Natural killer cell treated with Interleukin-12 subunit alpha and Interleukin-12 subunit beta and Interleukin-15 and Interleukin-18, amount 100 ng/mL, for 72 hours (primary cell): ENCODE measurements around the gene XKR7. TPM values are rescaled to one million over a fixed set of nuclear protein-coding genes. Genes with fewer than 3 reads are reported as not detected.

Experiments used
- ATAC-seq, 2 donors: fragments of 150-1000 bp; cut with Tn5 transposase in 1 of 2; sonication (Bioruptor Pico), chemical (Tn5 transposase) in 1 of 2; 2 replicates each; pipeline ENCODE4 v1.10.0; 2021
- DNase-seq: peaks from one replicate; pipeline ENCODE4 v3.0.0; 2022; ENCODE audit warnings: low spot score
- H3K27ac Mint-ChIP-seq, 2 donors: 1 replicate in 1 of 2; 2 replicates in 1 of 2; pipeline ENCODE4 v1.8.0; 2022; ENCODE audit warnings: mixed read lengths in 2 of 2, mild to moderate bottlenecking in 1 of 2, moderate library complexity in 1 of 2
- H3K27me3 Mint-ChIP-seq, 2 donors: 1 replicate in 1 of 2; 2 replicates in 1 of 2; pipeline ENCODE4 v1.8.0; 2022; ENCODE audit warnings: mixed read lengths in 2 of 2
- H3K36me3 Mint-ChIP-seq: one replicate; pipeline ENCODE4 v1.8.0; 2022; ENCODE audit warnings: mixed read lengths
- H3K4me1 Mint-ChIP-seq, 2 donors: 1 replicate in 1 of 2; 2 replicates in 1 of 2; pipeline ENCODE4 v1.8.0; 2022; ENCODE audit warnings: low read depth in 2 of 2, mixed read lengths in 2 of 2, mild to moderate bottlenecking in 1 of 2
- H3K4me3 Mint-ChIP-seq: one replicate; pipeline ENCODE4 v1.8.0; 2022; ENCODE audit warnings: mixed read lengths
- H3K9me3 Mint-ChIP-seq: 2 replicates; pipeline ENCODE4 v1.8.0; 2022; ENCODE audit warnings: mixed read lengths
- total RNA-seq, 2 donors: library from RNA; stranded (reverse); gene quantifications; one replicate each; pipeline ENCODE4 v1.2.3, GENCODE V29; 2022

XKR7 gene
- total RNA-seq, 2 donors from 2014 or later: 0.05 TPM; not detected in 1

GRCh38 chr20:32036252-32036651 is 68.3 kb downstream of the XKR7 start:
- H3K27me3 Mint-ChIP-seq: peaks cover 33 to 56% of the 10 kb centered on the region in 2 donors
- DNase-seq: no peak
- H3K4me3 Mint-ChIP-seq: no peak overlapping the region

GRCh38 chr20:32036716-32037485 is 69.0 kb downstream of the XKR7 start:
- H3K9me3 Mint-ChIP-seq: no peaks in the 10 kb centered on the region
- H3K36me3 Mint-ChIP-seq: no peaks in the 10 kb centered on the region
- H3K4me3 Mint-ChIP-seq: no peak overlapping the region
- DNase-seq (no peak), ATAC-seq (no peak)
- H3K27ac Mint-ChIP-seq: no peak overlapping the region
- H3K4me1 Mint-ChIP-seq: peaks cover 0 to 3% of the 10 kb centered on the region in 2 donors
- peaks cover 37 to 62% of the 10 kb centered on the region in 2 donors for H3K27me3 Mint-ChIP-seq

More at GRCh38 chr20:32036252-32036651, 68.3 kb downstream of the XKR7 start:
- no peaks in the 10 kb centered on the region for H3K9me3 Mint-ChIP-seq
- H3K4me1 Mint-ChIP-seq: peaks cover 0 to 3% of the 10 kb centered on the region in 2 donors
- ATAC-seq: no peak
- no peaks in the 10 kb centered on the region for H3K36me3 Mint-ChIP-seq
- H3K27ac Mint-ChIP-seq: no peak overlapping the region

- ATAC-seq (no peak), DNase-seq (no peak)
- H3K9me3 Mint-ChIP-seq: no peaks in the 10 kb centered on the region
- H3K4me3 Mint-ChIP-seq: no peak overlapping the region
- H3K4me1 Mint-ChIP-seq: peaks cover 0 to 3% of the 10 kb centered on the region in 2 donors
- no peak overlapping the region for H3K27ac Mint-ChIP-seq
- peaks cover 38 to 60% of the 10 kb centered on the region in 2 donors for H3K27me3 Mint-ChIP-seq
- H3K36me3 Mint-ChIP-seq: no peaks in the 10 kb centered on the region
These were observed 70.0 kb downstream of the XKR7 start for GRCh38 chr20:32037929-32038328.

GRCh38 chr20:32040142-32040953 is 72.4 kb downstream of the XKR7 start:
- DNase-seq: no peak
- H3K36me3 Mint-ChIP-seq: no peaks in the 10 kb centered on the region
- no peaks in the 10 kb centered on the region for H3K9me3 Mint-ChIP-seq
- H3K4me3 Mint-ChIP-seq: no peak overlapping the region
- no peak overlapping the region for H3K27ac Mint-ChIP-seq
- H3K4me1 Mint-ChIP-seq: no peaks in the 10 kb centered on the region
- H3K27me3 Mint-ChIP-seq: peaks cover 40 to 58% of the 10 kb centered on the region in 2 donors
- peak; percentile 28 to 50 for ATAC-seq

- no peaks in the 10 kb centered on the region for H3K9me3 Mint-ChIP-seq
- H3K36me3 Mint-ChIP-seq: no peaks in the 10 kb centered on the region
- no peak overlapping the region for H3K4me3 Mint-ChIP-seq
- DNase-seq (no peak), ATAC-seq (no peak)
- H3K4me1 Mint-ChIP-seq: peaks cover 4% of the 10 kb centered on the region in 2 donors
- H3K27me3 Mint-ChIP-seq: peaks cover 46 to 64% of the 10 kb centered on the region in 2 donors
- H3K27ac Mint-ChIP-seq: no peak overlapping the region
These were observed 78.0 kb downstream of the XKR7 start for GRCh38 chr20:32045999-32046398.

GRCh38 chr20:32050324-32050841 is 82.4 kb downstream of the XKR7 start:
- H3K36me3 Mint-ChIP-seq: no peaks in the 10 kb centered on the region
- no peak overlapping the region for H3K27ac Mint-ChIP-seq
- no peak overlapping the region for H3K4me3 Mint-ChIP-seq
- H3K27me3 Mint-ChIP-seq: peaks cover 44 to 59% of the 10 kb centered on the region in 2 donors
- ATAC-seq: no peak
- DNase-seq: no peak
- H3K9me3 Mint-ChIP-seq: no peaks in the 10 kb centered on the region
- peaks cover 15 to 17% of the 10 kb centered on the region in 2 donors for H3K4me1 Mint-ChIP-seq

- Mint-ChIP-seq H3K4me3 (peak overlapping the region; percentile 68), H3K4me1 (peaks cover 15 to 17% of the 10 kb centered on the region in 2 donors), H3K9me3 (no peaks in the 10 kb centered on the region), H3K36me3 (no peaks in the 10 kb centered on the region), H3K27ac (peak overlapping the region in 1 of 2 donors; percentile 51), H3K27me3 (peaks cover 41 to 53% of the 10 kb centered on the region in 2 donors)
- DNase-seq: no peak
- ATAC-seq: no peak
These were observed 83.1 kb downstream of the XKR7 start for GRCh38 chr20:32050851-32051556.

- DNase-seq: no peak
- H3K9me3 Mint-ChIP-seq: no peaks in the 10 kb centered on the region
- H3K4me3 Mint-ChIP-seq: peak overlapping the region; percentile 68
- H3K36me3 Mint-ChIP-seq: no peaks in the 10 kb centered on the region
- H3K27me3 Mint-ChIP-seq: peaks cover 36 to 46% of the 10 kb centered on the region in 2 donors
- H3K4me1 Mint-ChIP-seq: peaks cover 15 to 17% of the 10 kb centered on the region in 2 donors
- H3K27ac Mint-ChIP-seq: peak overlapping the region in 1 of 2 donors; percentile 51
- ATAC-seq: peak in 1 of 2 donors; percentile 15
These were observed 83.8 kb downstream of the XKR7 start for GRCh38 chr20:32051720-32052089.

GRCh38 chr20:32052090-32052777 is 84.3 kb downstream of the XKR7 start, which contains the start of gene HCK:
Gene HCK (plus strand): TSS chr20:32052242.
- Mint-ChIP-seq H3K27ac (peak within 1 kb of the TSS in 1 of 2 donors; percentile 51), H3K9me3 (no peaks in the 10 kb centered on the region), H3K27me3 (peaks cover 34 to 46% of the 10 kb centered on the region in 2 donors), H3K4me1 (peaks cover 15 to 17% of the 10 kb centered on the region in 2 donors), H3K36me3 (no peaks in the 10 kb centered on the region), H3K4me3 (peak within 1 kb of the TSS; percentile 68)
- ATAC-seq (peak; percentile 46 to 61), DNase-seq (no peak)

- peak overlapping the region; percentile 25 for H3K4me3 Mint-ChIP-seq
- H3K36me3 Mint-ChIP-seq: no peaks in the 10 kb centered on the region
- H3K27me3 Mint-ChIP-seq: peaks cover 33 to 46% of the 10 kb centered on the region in 2 donors
- ATAC-seq (no peak), DNase-seq (no peak)
- peaks cover 15 to 17% of the 10 kb centered on the region in 2 donors for H3K4me1 Mint-ChIP-seq
- H3K27ac Mint-ChIP-seq: no peak overlapping the region
- no peaks in the 10 kb centered on the region for H3K9me3 Mint-ChIP-seq
These were observed 84.9 kb downstream of the XKR7 start for GRCh38 chr20:32052778-32053362.
